ENCODE measurements around the gene HGD. TPM values are rescaled to one million over a fixed set of nuclear protein-coding genes. Genes with fewer than 3 reads are reported as not detected.

HGD gene
- total and polyA plus RNA-seq, 2 donors (not counting 1 experiment from before 2014, with no cell fraction given): 0.75 to 0.91 TPM

- Histone ChIP-seq H2AFZ (ENCODE audit: insufficient read depth, low read depth, low read length, poor library complexity, severe bottlenecking) (no peak overlapping the region), H3K4me3 (ENCODE audit: control extremely low read depth in 1 of 5, extremely low read depth in 1 of 5, insufficient read depth in 1 of 5, low read depth in 2 of 5, low read length in 4 of 5) (no peak overlapping the region), H3K4me2 (replicated peaks; ENCODE audit: low read depth, low read length, poor library complexity, severe bottlenecking) (no peak overlapping the region), H3K36me3 (replicated peaks in 1 of 2; ENCODE audit: control extremely low read depth in 1 of 2, control insufficient read depth in 1 of 2, extremely low read depth in 1 of 2, insufficient read depth in 2 of 2, low read length in 1 of 2) (no peaks in the 10 kb centered on the region), H4K20me1 (ENCODE audit: control insufficient read depth, insufficient read depth, low read length, poor library complexity, severe bottlenecking) (no peaks in the 10 kb centered on the region), H3K9ac (ENCODE audit: low read length) (no peak overlapping the region), H3K9me3 (ENCODE audit: control extremely low read depth in 1 of 3, control insufficient read depth in 2 of 3, insufficient read depth in 1 of 3, low read length in 2 of 3) (no peaks in the 10 kb centered on the region), H3K4me1 (ENCODE audit: control insufficient read depth in 2 of 2, insufficient read depth in 2 of 2, low read length in 2 of 2) (peaks cover 8 to 12% of the 10 kb centered on the region in 2 donors), H3K79me2 (ENCODE audit: control insufficient read depth, insufficient read depth, low read length) (no peaks in the 10 kb centered on the region), H3K27ac (ENCODE audit: low read length in 2 of 2) (no peak overlapping the region), H3K27me3 (replicated peaks in 1 of 4; ENCODE audit: control extremely low read depth in 1 of 4, control insufficient read depth in 3 of 4, insufficient read depth in 4 of 4, low read length in 3 of 4) (no peaks in the 10 kb centered on the region)
- intact Hi-C loops (cut with micrococcal nuclease): no loop called here
- Mint-ChIP-seq H3K4me1 (peaks cover 24% of the 10 kb centered on the region), H3K4me3 (no peak overlapping the region), H3K27ac (no peak overlapping the region), H3K27me3 (no peaks in the 10 kb centered on the region), H3K9me3 (ENCODE audit: insufficient read depth) (no peaks in the 10 kb centered on the region)
- CTCF ChIA-PET: no interaction called here
- 96% methylated on average over 4 of the region's 4 CpGs for WGBS (ENCODE audit: insufficient coverage)
- DNase-seq: no peak
- no peak for ATAC-seq (ENCODE audit: low read depth)
- TF ChIP-seq EZH2 (IDR thresholded peaks at IDR 0.05; ENCODE audit: borderline replicate concordance, insufficient read depth, low read depth, low read length, poor library complexity, severe bottlenecking): no peak
- TF ChIP-seq, protein P1, sequence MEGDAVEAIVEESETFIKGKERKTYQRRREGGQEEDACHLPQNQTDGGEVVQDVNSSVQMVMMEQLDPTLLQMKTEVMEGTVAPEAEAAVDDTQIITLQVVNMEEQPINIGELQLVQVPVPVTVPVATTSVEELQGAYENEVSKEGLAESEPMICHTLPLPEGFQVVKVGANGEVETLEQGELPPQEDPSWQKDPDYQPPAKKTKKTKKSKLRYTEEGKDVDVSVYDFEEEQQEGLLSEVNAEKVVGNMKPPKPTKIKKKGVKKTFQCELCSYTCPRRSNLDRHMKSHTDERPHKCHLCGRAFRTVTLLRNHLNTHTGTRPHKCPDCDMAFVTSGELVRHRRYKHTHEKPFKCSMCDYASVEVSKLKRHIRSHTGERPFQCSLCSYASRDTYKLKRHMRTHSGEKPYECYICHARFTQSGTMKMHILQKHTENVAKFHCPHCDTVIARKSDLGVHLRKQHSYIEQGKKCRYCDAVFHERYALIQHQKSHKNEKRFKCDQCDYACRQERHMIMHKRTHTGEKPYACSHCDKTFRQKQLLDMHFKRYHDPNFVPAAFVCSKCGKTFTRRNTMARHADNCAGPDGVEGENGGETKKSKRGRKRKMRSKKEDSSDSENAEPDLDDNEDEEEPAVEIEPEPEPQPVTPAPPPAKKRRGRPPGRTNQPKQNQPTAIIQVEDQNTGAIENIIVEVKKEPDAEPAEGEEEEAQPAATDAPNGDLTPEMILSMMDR (IDR thresholded peaks at IDR 0.05): no peak
- POLR2A ChIA-PET: no interaction called here
Measured at GRCh38 chr3:120684896-120685295, 2.9 kb upstream of the HGD start.

- Histone ChIP-seq H4K20me1 (ENCODE audit: control insufficient read depth, insufficient read depth, low read length, poor library complexity, severe bottlenecking) (no peaks in the 10 kb centered on the region), H3K9ac (ENCODE audit: low read length) (no peak overlapping the region), H3K27ac (ENCODE audit: low read length in 2 of 2) (no peak overlapping the region), H3K4me2 (replicated peaks; ENCODE audit: low read depth, low read length, poor library complexity, severe bottlenecking) (no peak overlapping the region), H2AFZ (ENCODE audit: insufficient read depth, low read depth, low read length, poor library complexity, severe bottlenecking) (no peak overlapping the region), H3K4me3 (ENCODE audit: control extremely low read depth in 1 of 5, extremely low read depth in 1 of 5, insufficient read depth in 1 of 5, low read depth in 2 of 5, low read length in 4 of 5) (no peak overlapping the region), H3K79me2 (ENCODE audit: control insufficient read depth, insufficient read depth, low read length) (no peaks in the 10 kb centered on the region), H3K27me3 (replicated peaks in 1 of 4; ENCODE audit: control extremely low read depth in 1 of 4, control insufficient read depth in 3 of 4, insufficient read depth in 4 of 4, low read length in 3 of 4) (no peaks in the 10 kb centered on the region), H3K9me3 (ENCODE audit: control extremely low read depth in 1 of 3, control insufficient read depth in 2 of 3, insufficient read depth in 1 of 3, low read length in 2 of 3) (no peaks in the 10 kb centered on the region), H3K36me3 (replicated peaks in 1 of 2; ENCODE audit: control extremely low read depth in 1 of 2, control insufficient read depth in 1 of 2, extremely low read depth in 1 of 2, insufficient read depth in 2 of 2, low read length in 1 of 2) (no peaks in the 10 kb centered on the region), H3K4me1 (ENCODE audit: control insufficient read depth in 2 of 2, insufficient read depth in 2 of 2, low read length in 2 of 2) (peaks cover 14 to 18% of the 10 kb centered on the region in 2 donors)
- WGBS (ENCODE audit: insufficient coverage): 100% methylated on average over 2 of the region's 3 CpGs
- ChIA-PET POLR2A (no interaction called here), CTCF (no interaction called here)
- no peak overlapping the region for H3K27ac Mint-ChIP-seq
- ATAC-seq (ENCODE audit: low read depth): no peak
- TF ChIP-seq EZH2 (IDR thresholded peaks at IDR 0.05; ENCODE audit: borderline replicate concordance, insufficient read depth, low read depth, low read length, poor library complexity, severe bottlenecking): no peak
- TF ChIP-seq, protein P1 (IDR thresholded peaks at IDR 0.05): no peak
- DNase-seq: no peak
- no peak overlapping the region for H3K4me3 Mint-ChIP-seq
- H3K27me3 Mint-ChIP-seq: no peaks in the 10 kb centered on the region
- intact Hi-C loops (cut with micrococcal nuclease): no loop called here
- peaks cover 23% of the 10 kb centered on the region for H3K4me1 Mint-ChIP-seq
- no peaks in the 10 kb centered on the region for H3K9me3 Mint-ChIP-seq (ENCODE audit: insufficient read depth)
Measured at GRCh38 chr3:120683671-120684301, 1.7 kb upstream of the HGD start.

All from B cell (primary cell).